NCI-H446 treated with DMSO at 0.1 percent for 48 hours (cell line): ENCODE data around the gene TCHHL1.

ENCODE experiments used
- DNase-seq: peaks from one replicate; lab custom pipeline; 2025; lab: John Stamatoyannopoulos, UW

The TCHHL1 gene

DNA sequence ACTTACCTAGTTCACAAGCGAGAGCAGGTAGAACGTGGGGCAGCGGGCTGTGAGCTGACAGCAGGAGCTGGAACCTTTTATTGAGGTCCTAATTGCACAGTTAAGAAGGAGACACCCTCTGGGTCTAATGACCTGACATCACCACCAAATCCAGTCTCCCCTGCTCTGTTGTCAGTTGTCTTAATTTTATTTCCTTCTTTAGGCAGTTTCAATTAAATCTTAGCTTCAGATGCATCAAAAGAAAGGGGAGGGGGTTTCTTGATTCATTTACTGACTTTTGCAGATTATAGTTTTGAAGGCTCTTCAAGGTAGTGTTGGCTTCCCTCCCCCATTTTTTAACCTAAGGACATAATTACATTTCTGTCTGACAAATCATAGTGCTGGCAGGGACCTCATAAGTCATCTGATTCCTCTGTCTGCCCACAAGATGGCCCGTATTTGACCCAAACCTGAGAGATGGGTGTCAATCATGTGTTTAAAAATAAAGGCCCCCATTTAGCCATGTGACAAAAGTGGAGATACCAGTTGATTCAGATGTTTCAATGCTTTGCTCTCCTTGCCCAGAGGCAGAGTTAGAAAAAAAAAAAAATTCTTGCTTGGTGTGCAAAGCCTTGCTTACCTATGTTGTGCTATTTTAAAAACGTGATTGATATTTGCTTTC, at the start of gene TCHHL1:
Gene TCHHL1, minus strand, starts transcription at position 51 of the 661 bp plus-strand sequence. CDS start 921 bp downstream, outside the sequence.
- no peak for DNase-seq

DNA sequence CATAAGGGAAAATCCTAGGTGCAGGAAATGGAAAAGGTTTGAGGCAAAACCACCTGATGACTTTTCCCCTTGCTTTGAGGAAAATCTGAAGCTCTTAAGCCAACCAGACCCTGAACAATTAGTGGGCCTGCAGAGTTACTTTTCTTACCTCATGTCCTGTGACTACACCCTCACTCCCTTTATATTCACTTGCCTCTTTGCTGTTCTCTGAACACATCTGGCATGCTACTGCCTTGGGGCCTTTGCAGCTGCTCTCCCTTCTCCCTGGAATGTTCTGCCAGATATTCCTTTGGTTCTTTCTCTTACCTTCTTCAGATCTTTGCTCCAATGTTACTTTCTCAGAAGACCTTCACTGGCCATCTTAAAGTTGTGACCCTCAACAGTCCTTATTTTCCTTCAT, 48.4 kb upstream of the TCHHL1 start:
- no peak for DNase-seq

DNA sequence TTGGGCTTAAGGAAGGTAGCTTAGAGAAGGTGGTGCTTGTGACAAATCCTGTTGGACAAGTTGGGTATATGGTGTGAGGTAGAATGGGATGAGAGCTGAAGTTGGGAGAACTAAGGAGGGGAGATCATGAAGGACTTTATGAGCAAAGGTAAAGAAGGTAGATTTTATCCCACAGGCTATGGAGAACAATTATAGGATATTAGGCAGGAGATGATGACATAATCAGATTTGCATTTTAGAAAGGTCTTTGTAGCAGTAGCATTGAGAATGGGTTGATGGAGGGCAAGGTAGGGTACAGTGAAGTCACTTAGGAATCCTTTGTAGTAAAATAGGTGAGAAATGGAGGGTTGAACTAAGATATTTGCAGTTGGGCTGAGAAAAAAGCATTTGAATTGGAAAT, 41.3 kb upstream of the TCHHL1 start:
- DNase-seq = no peak

DNA sequence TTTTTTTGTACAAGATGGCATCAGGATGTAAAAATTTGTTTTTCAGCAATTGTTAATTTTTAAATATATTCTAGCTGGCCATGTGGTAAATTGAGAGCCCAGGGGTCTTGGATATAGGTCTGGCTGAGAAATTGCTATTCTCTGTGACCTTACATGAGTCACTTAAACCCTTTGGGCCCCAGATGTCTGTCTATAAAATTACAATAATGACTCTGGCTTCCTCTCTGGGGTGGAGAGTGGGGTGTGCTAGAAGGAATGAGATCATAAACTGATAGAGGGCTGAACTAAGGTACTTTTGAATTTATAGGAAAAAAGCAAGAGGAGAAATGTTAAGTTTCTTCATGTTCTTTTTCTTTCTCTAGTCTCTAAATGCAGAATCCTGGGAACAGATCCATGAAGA, 38.8 kb upstream of the TCHHL1 start:
- DNase-seq = no peak

DNA sequence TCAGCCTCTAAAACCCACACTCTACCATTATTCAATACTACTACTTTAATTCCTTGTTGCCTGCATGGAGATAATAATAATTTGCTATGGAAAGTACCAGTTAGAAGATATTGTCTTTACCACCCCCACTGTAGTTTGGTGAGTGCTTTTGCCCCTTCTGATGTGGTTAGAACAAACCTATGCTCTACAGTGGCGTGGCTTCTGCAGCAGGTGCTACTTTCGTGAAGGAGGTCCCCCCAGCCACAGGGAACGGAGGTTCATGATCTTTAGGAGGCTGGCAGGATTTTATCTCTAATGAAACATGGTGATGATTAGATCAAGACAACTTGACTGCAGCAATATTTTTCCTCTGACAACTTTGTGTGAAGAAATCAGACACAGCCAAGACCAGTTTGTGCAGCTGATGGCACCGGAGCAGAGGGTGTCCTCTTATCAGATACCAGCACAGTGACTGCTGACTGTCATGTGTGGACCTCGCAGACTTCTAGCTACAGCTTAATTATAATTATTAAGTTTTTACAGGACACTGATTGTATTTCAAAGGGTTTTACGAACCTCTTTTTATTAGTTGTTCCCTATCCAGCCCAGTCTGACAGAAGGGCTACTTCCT, 37.1 kb upstream of the TCHHL1 start:
- DNase-seq = no peak

DNA sequence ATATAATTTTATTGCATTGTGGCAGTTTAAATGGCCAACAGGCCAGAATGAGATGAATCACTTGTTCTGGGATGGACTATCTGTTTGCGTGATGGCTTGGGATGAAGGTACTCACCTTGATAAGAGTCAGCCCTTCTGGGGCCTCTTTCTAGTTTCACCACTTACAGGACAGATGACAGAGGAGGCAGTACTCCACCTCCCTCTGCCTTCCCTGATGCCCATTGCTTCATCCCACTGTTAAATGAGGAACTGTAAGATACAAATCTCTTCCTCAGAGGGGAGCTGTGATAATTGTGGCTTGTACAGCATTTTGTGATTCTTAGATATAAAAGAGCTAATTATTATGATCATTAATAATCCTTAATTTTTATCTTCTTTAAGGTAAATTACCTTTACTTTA, 30.1 kb upstream of the TCHHL1 start:
- no peak for DNase-seq

DNA sequence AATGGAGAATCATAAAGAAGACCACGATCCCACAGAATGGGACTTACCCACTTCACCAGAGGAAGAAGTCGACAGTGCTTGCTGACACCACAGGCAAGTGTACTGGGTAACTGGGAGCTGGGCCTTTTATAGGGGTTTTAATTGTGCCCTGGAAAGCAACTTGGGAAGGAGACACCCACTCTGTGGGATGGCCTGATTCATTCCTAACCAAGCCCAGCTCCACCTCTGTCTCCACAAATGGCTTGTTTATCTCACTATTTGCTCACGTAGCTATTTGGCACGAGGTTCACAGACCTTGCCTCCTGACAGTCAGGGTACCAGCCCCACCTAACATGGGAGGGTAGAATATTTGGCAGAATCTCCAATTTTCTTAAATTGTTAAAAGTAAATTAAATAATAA, 26.5 kb upstream of the TCHHL1 start, which contains the start of gene TCHH:
Gene TCHH, minus strand, starts transcription at position 101 of the 400 bp plus-strand sequence. CDS start 1,364 bp downstream, outside the sequence.
- no peak for DNase-seq

DNA sequence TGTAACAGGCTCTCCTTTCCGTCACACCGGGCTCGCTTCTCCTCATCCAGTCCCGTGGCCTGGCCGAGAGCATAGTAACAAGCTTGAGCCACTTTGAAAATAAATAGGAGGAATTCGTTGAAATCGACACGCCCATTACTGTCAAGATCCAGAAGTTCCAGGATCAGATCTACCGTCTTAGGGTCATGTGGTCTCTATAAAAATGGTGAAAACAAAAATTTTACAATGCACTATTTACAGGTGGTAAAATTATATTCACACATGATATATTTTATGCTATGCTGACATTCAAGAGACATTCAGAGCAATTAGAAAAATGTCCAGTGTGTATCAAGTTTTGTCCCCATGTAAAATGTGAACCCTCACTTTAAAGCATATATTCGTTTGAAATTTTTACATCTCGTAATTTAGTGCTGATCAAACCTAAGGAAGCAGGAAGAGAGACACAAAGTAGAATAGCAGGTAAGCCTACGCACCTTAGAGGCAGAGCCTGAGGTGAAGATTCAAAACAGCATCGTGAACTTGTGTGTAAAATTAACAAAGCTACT, 24.1 kb upstream of the TCHHL1 start:
- no peak for DNase-seq

DNA sequence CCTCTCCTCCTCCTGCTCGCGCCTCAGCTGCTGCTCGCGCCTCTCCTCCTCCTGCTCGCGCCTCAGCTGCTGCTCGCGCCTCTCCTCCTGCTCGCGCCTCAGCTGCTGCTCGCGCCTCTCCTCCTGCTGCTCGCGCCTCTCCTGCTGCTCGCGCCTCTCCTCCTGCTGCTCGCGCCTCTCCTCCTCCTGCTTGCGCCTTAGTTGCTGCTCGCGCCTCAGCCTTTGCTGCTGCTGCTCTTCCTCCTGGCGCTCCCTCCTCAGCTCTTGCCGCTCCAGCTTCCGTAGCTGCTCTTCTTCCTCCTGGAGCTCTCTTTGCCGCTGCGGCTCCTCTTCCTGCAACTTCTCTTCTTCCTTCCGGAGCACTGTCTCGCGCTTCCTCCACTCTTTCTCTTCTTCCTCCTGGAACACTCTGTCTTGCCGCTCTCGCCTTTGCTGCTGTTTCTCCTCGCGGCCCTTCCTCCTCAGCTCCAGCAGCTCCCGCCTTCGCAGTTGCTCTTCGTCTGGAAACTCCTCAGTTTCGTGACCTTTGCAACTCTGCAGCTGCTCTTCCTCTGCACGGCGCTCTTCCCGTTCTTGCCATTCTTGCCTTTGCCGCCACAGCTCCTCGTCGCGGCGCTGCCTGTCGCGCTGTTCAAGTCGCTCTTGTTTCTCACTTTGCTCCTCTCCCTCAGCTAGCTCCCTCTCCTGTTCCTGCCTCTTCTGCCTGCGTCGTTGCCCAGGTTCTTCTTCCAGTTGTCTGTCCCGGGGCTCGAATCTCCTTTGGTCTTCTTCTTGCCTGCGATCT, 23.4 kb upstream of the TCHHL1 start:
- DNase-seq = no peak

DNA sequence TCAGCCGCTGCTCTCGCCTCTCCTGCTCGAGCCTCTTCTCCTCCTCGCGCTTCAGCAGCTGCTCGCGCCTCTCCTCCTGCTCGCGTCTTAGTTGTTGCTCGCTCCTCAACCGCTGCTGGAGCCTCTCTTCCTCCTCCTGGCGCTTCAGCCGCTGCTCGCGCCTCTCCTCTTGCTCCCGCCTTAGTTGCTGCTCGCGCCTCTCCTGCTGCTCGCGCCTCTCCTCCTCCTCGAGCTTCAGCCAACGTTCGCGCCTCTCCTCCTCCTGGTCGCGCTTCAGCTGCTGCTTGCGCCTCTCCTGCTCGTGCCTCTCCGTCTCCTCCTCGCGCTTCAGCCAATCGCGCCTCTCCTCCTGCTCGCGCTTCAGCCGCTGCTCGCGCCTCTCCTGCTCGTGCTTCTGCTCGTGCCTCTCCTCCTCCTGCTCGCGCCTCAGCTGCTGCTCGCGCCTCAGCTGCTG, 22.7 kb upstream of the TCHHL1 start:
- DNase-seq = no peak

DNA sequence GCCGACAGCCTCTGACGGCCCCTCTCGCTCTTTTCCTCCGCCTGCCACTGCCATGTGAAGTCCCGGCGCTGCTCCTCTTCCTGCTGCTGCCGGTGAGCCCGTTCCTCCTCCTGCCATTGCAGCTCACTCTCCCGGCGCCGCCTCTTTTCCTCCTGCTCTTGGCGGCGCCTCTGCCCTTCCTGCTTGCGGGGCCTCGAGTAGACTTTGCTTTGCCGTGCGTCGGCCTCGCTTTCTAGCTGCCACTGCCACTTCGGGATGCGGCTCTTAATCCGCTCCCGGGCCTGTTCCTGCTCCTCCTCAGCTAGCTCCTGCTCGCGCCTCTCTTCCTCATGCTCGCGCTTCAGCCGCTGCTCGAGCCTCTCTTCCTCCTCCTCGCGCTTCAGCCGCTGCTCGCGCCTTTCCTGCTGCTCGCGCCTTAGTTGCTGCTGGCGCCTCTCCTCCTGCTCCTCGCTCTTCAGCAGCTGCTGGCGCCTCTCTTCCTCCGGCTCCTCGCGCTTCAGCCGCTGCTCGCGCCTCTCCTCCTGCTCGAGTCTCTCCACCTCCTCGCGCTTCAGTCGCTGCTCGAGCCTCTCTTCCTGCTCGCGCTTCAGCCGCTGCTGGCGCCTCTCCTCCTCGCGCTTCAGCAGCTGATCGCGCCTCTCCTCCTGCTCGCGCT, 22.1 kb upstream of the TCHHL1 start:
- DNase-seq = no peak

DNA sequence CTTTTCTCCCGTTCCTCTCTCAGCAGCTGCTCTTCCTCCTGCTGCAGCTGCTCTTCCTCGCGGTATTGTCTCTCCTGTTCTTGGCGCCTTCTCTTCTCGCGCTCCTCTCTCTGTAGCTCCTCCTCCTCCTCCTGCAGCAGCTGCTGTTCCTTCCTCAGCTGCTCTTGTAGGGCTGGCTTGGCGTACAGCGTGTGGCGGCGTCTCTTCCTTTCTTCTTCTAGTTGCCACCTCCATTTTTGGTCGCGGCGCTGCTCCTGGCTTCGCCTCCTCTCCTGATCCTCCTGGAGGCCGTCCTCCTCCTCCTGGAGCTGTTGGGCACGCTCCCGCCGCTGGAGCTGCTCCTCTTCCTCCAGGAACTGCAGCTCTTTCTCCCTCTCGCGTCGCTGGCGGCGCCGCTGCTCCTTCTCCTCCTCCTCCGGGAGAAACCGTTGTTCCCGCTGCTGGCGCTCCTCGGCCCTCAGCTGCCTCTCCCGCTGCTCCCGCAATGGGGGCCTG, 21.5 kb upstream of the TCHHL1 start:
- no peak for DNase-seq

DNA sequence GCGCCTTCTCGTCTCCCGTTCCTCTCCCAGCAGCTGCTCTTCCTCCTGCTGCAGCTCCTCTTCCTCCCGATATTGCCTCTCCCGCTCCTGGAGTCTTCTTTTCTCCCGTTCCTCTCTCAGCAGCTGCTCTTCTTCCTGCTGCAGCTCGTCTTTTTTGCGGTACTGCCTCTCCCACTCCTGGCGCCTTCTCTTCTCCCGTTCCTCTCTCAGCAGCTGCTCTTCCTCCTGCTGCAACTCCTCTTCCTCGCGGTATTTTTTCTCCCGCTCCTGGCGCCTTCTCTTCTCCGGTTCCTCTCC, 21.1 kb upstream of the TCHHL1 start:
- DNase-seq = no peak

DNA sequence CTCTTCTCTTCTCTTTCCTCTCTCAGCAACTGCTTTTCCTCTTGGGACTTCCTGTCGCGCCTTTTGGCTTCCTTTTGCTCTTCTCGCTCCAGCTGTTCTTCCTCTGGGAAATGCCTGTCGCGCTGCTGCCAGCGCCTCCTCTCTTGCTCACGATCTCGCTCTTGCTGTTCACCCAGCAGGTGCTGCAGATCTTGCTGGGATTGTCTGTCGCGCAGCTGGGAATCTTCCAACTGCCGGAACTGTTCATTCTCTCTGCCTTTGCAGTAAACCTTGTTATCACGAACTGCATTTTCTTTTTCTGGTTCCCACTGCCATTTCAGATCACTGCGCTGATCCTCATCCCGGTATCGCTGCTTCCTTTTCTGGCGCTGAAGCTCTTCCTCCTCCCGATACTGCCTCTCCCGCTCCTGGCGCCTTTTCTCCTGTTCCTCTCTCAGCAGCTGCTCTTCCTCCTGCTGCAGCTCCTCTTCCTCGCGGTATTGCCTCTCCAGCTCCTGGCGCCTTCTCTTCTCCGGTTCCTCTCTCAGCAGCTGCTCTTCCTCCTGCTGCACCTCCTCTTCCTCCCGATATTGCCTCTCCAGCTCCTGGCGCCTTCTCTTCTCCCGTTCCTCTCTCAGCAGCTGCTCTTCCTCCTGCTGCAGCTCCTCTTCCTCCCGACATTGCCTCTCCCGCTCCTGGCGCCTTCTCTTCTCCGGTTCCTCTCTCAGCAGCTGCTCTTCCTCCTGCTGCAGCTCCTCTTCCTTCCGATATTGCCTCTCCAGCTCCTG, 20.6 kb upstream of the TCHHL1 start:
- DNase-seq = no peak

DNA sequence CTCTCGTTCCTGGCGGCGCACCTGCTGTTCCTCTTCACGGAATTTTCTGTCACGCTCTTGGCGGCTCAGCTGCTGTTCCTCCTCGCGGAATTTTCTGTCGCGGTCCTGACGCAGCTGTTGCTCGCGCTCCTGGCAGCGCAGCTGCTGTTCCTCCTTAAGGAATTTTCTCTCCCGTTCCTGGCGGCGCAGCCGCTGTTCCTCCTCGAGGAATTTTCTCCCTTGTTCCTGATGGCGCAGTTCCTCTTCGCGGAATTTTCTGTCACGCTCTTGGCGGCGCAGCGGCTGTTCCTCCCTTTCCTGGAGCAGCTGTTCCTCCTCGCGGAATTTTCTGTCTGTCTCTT, 20.0 kb upstream of the TCHHL1 start:
- no peak for DNase-seq

DNA sequence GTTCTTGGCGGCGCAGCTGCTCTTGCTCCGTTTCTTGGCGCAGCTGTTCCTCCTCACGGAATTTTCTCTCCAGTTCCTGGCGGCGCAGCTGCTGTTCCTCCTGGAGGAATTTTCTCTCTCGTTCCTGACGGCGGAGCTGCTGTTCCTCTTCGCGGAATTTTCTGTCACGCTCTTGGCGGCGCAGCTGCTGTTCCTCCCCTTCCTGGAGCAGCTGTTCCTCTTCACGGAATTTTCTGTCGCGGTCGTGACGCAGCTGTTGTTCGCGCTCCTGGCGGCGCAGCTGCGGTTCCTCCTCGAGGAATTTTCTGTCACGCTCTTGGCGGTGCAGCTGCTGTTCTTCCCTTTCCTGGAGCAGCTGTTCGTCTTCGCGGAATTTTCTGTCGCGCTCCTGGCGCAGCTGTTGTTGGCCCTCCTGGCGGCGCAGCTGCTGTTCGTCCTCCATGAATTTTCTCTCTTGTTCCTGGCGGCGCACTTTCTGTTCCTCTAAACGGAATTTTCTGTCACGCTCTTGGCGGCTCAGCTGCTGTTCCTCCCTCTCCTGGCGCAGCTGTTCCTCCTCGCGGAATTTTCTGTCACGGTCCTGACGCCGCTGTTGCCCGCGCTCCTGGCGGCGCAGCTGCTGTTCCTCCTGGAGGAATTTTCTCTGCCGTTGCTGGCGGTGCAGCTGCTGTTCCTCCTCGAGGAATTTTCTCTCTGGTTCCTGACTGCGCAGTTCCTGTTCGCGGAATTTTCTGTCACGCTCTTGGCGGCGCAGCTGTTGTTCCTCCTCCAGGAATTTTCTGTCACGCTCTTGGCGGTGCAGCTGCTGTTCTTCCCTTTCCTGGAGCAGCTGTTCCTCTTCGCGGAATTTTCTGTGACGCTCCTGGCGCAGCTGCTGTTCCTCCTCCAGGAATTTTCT, 19.4 kb upstream of the TCHHL1 start:
- no peak for DNase-seq

DNA sequence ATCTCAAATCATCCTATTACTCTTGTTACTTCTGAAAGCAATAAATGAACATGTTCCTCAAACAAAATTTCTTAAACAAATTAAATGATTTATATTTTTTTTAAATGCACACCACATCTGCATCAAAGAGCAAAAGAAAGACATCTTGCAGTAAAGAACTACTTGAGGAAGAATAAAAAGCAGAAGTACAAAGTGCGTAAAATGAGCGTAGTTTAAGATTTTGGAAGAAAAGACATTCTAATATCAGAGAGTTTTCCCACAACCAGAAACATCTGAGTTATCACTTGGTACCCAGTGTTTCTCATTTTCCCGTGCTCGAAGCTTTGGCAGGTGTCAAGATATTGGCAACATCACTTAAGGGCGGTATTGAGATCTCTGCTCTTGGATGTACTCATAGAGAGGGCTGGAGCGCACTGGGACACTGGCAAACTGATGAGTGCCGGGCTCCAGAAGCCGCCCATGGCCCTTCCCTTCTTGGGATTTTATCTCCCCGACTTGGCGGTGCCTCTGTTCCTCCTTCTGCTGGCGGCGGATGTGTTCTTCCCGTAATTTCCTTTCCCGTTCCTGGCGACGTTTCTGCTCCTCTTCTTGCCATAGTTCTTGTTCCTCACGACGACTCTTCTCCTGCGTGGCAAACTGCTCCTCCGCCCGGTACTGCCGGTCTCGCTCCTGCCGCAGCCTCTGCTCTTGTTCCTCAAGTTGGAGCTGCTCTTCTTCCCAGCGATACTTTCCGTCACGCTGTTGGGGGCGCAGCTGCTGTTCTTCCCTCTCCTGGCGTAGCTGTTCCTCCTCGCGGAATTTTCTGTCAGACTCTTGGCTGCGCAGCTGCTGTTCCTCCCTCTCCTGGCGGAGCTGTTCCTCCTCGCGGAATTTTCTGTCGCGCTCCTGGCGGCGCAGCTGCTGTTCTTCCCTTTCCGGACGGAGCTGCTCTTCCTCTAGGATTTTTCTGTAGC, 18.4 kb upstream of the TCHHL1 start:
- DNase-seq = no peak

DNA sequence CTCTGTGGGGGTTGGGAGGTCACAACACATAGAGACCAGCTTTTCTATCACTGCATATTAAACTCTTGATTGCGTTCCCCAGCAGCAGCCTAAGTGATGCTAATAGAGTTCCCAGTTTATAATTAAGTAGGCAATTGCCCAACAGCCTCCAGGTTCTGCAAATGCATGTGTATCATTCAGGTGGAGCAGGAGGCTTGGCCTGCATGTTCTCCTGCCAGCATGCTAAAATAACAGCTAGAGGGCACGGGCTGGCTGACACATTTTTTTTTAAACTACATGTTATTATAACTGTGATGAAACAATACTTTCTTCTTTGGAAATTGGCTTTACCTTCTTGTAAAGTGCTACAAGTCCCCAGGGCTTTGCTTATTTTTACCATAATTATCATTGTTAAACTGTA, 16.0 kb upstream of the TCHHL1 start:
- DNase-seq = no peak

DNA sequence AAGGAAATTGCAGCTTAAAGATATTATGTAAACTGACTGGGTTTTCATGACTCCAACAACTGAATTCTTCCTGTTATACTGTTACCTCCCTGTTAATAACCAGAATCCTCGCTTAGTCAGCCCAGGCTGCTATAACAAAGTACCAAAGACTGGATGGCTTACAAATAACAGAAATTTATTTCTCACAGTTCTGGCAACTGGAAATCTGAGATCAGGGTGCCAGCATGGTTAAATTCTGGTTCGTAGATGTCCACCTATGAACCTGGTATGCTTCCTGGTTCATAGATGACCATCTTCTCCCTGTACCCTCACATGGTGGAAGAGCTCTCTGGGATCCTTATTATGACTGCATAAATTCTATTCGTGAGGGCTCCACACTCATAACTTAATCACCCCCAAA, 8.1 kb upstream of the TCHHL1 start:
- no peak for DNase-seq
